NB4 (cell line): ENCODE measurements around the gene GLI1.
A peak's percentile ranks its signal among the peaks of the same experiment; 100 is the strongest.

Experiments used
- DNase-seq: peaks from one replicate; pipeline ENCODE4 v3.0.0; 2010; ENCODE audit warnings: low read depth
- H3K4me3 ChIP-seq: one replicate; pipeline ENCODE4 v1.5.1; 2011; ENCODE audit warnings: mild to moderate bottlenecking, low read depth, low read length, moderate library complexity
- CTCF ChIP-seq: IDR thresholded peaks from one replicate; pipeline ENCODE4 v1.5.1; 2012; ENCODE audit warnings: low read depth, low read length
- MYC ChIP-seq: IDR thresholded peaks from 2 replicates; pipeline ENCODE4 v1.6.1; 2011; ENCODE audit warnings: low read depth, low read length
- POLR2A ChIP-seq: IDR thresholded peaks from 2 replicates; pipeline ENCODE4 v1.6.1; 2011; ENCODE audit warnings: mild to moderate bottlenecking; ENCODE audit not compliant: insufficient read length; ENCODE audit errors: extremely low read depth
- TF ChIP-seq, protein P1 (sequence below): IDR thresholded peaks from 2 replicates; pipeline ENCODE4 v1.6.1; 2011; ENCODE audit warnings: low read depth, low read length

Gene GLI1

DNA sequence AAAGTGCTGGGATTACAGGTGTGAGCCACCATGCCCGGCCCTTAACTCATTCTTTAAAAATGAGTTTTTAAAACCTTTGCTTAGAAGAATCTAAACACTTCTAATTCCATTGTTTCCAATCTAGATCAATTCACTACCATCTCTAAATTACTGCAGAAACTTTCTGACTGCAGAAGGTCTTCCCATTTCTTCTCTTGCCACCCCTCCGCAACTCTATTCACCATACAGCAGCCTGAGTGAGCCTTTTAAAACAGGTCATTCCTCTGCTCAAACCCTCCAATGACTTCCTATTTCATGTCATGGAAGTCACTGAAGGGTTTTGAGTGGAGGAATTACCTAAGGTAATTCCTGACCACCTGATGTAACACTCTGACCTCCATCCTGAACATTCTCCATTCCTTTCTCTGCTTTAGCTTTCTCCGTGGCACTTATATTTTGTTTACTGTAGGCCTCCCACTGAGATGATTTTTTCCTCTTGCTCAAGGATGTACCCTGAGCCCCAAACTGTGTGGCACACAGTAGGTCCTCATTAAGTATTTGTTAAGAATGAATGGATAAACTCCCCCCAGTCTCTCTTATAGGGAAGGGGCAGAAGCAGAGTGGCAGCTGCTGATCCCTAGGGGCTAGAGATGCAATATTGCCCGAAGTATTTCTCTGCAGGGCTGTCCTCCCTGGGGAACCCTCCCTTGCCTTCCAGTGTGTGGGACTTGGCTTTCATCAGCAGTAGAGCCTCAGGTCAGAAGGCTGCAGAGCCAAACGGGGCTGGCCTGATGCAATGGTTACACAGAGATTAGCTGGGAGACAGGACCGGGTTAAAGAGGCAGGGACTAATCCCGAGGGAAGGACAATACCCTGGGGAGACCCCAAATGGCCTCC lies 59.6 kb downstream of the GLI1 start:
- H3K4me3 ChIP-seq = peak overlapping the region; percentile 99
- TF ChIP-seq, protein P1, sequence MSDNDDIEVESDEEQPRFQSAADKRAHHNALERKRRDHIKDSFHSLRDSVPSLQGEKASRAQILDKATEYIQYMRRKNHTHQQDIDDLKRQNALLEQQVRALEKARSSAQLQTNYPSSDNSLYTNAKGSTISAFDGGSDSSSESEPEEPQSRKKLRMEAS = peak; percentile 27; the same call in 1 of the 2 replicates
- TF ChIP-seq CTCF = no peak
- DNase-seq = peak; percentile 95

DNA sequence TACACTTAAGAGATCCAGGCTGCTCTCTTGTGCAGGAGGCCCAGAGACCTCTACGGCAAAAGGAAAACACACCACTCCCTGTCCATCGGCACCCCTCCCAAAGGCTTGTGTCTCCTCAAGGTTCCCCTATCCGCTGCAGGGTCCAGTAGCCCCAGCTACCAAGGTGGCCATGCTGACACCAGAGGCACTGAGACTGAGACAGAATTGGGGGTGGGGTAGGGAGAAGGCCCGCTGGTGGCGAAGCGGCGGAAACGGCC lies 60.1 kb downstream of the GLI1 start:
- TF ChIP-seq, protein P1 = no peak
- TF ChIP-seq MYC (no peak), CTCF (no peak), POLR2A (no peak)
- peak overlapping the region; percentile 99 for H3K4me3 ChIP-seq
- DNase-seq = no peak

DNA sequence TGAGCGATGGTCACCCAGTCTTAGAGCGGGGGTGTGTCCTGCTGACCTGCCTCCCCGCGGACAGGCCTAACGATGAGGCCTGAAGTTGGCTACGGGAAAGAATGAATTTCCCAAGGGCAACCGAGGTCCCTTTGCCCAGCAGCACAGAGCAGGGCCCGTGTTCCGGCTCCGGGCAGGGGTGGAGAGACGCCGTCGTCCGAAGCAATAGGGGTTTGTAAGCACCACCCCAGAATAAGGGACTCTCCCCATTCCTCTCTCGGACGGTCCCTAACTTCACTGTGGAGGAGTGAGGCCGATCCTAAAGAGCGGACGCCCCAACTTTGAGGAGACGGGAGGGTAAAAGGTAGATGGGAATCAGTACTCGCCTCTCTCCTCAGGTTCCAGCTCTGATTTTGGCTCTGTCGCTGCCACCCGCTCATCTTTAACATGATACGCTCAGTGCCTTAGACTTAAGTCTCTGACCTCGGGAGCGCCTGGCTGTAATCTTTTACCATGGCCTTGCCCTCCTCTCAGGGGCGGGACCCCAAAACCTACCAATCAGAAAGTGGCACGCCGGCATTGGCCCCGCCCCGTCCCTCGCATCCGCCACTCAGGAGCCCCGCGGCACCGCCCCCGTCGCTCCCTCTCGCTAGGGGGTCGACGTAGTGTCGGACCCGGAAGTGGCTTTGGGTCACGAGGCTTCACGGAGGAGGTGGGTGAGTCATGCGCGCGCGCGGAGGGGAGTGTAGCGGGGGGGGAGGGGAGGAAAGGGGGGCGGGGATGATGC lies 60.7 kb downstream of the GLI1 start, which contains the start of gene DDIT3:
Gene DDIT3 (minus strand): TSS at position 462 of the 766 bp plus-strand sequence. CDS start 3,108 bp downstream, outside the sequence.
- peak; percentile 99 for DNase-seq
- peak within 1 kb of the TSS; percentile 99 for H3K4me3 ChIP-seq
- TF ChIP-seq MYC = no peak; the same call in 1 of the 2 replicates
- no peak for TF ChIP-seq CTCF
- TF ChIP-seq, protein P1 = peak; percentile 66
- peak; percentile 98 for TF ChIP-seq POLR2A

DNA sequence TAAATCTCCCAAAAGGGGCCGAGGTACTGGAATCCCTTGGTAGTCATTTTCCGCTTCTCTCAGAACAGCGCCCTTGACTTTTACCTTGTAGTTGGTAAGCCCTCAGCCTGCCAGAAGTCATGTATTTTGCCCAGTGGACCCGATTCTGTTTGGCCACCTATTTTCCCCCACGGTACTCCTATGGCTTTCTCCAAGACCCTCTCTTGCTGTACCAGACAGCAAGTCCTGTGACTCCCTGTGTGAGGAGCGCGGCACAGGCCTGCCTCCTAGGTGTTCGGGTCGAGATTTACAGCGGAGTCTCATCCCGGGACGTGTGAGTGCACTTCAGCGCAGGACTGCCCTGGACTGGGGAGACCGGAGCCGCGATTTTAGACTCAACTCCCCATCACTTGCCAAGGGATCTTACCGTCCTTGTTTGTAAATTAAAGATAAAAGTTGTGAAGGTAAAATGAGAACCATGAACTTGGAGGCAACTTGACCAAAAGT lies 62.0 kb downstream of the GLI1 start:
- no peak for DNase-seq
- H3K4me3 ChIP-seq = peak overlapping the region; percentile 60
- TF ChIP-seq, protein P1 = no peak
- TF ChIP-seq MYC (no peak), CTCF (no peak), POLR2A (no peak)
